NCI-H446 treated with DMSO at 0.1 percent for 48 hours (cell line): ENCODE measurements around the gene LRP2.
A peak's percentile ranks its signal among the peaks of the same experiment; 100 is the strongest.

Experiments
- DNase-seq: peaks from one replicate; lab custom pipeline; 2025; lab: John Stamatoyannopoulos, UW

Gene LRP2

GRCh38 chr2:169119123-169119760 lies 243.1 kb downstream of the LRP2 start:
- no peak for DNase-seq

DNA sequence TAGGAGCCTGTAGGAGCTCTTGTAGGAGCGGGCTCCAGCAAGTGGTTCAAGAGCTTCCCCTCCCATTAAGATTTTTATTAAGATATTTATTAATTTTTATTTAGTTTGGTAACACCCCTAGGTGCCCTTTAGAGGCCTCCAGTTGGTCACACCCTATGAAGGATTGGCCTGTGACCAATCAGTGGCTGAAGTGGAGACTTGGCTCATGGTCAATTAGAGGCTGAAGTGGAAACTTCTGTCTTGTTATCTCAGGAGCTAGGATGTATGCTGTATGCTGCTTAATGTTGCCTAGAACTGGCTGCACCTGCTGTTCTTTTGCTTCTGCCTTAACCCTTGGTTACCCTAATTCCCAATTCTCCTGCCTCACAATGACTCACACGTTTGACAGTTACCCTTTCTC lies 244.3 kb downstream of the LRP2 start:
- no peak for DNase-seq

- DNase-seq, result no peak
Measured at GRCh38 chr2:169116993-169117392, 245.3 kb downstream of the LRP2 start.

- DNase-seq, result no peak
Measured at GRCh38 chr2:169116327-169116726, 246.0 kb downstream of the LRP2 start.

- DNase-seq, result no peak
Measured at GRCh38 chr2:169114056-169114455, 248.3 kb downstream of the LRP2 start.

DNA sequence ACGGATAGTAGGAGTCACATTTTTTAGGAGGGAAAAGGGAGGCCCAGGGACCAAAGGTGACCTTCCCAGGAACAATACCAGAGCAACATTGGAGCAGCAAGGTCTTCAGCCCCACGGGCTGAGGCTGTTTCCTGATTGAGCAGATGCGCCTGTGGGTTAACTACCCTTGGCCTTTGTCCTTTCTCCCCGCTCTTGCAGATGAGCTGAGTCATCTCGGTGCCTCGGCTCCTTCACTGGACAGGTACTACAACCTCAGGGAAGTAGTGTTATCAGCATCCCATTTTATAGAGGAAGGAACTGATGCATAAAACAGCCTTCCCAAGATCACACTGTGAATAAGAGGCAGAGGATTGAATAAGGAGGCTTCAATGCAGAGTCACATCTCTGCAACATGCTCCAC lies 249.5 kb downstream of the LRP2 start:
- DNase-seq, result no peak

DNA sequence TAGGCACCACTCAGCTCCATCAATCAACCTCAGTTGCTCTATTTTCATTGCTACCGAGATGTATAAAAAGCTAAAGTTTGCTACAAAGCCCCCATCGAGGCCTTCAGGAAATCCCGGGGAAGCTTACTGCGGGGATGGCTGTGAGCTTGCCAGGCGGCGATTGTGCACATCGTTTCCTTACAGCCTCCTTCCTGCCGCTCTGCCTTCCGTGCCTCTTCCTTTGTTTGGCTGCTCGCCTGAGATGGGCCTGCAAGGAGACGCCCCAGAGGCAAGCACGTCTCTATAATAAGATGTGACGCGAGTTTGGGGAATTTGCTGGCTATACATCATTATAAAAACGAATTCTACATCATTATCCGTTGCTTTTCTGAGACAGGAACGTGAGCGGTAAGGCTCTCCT lies 251.4 kb downstream of the LRP2 start:
- no peak for DNase-seq

DNA sequence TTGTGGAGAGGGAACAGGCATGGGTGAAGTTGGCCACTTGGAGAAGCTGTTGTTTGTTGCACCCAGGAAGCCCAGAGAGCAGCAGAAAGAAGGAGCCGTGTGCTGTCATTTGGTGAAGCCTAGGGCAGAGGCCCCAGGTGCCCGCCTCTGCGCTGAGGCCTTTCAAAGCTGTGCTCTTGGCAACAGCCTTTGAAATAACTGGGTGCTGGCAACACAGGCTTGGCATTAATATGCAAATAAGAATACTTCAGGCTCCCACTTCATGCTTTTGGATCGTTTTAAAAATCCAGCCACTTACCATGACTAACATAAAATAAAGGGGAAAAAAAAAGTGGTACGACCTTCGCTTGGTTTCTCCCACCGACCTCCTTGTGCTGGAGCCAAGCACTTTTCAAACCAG lies 251.9 kb downstream of the LRP2 start:
- no peak for DNase-seq

- DNase-seq, result peak; percentile 4
Measured at GRCh38 chr2:169109502-169110409, 252.6 kb downstream of the LRP2 start.

- DNase-seq, result no peak
Measured at GRCh38 chr2:169108099-169108884, 254.0 kb downstream of the LRP2 start.

- no peak for DNase-seq
Measured at GRCh38 chr2:169107645-169108044, 254.7 kb downstream of the LRP2 start.

- DNase-seq, result no peak
Measured at GRCh38 chr2:169106563-169107545, 255.5 kb downstream of the LRP2 start.

DNA sequence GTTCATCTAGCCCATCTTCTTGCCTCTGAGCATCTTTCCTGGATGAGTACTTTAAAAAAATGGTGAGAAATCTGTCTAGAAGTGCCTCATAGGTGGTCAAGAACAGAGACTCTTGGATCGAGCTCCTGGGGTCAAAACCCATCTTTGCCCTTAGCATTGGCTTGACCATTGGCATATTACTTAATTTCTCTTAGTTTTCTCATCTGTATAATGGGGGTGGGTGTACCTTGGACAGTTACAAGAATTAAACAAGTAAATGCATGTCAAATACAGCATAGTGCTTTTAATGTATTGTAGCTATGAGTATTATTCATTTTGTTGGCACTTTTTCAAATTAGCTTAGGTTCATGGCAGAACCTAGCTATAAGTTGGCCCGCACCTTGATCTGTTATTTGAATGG lies 256.2 kb downstream of the LRP2 start:
- no peak for DNase-seq

DNA sequence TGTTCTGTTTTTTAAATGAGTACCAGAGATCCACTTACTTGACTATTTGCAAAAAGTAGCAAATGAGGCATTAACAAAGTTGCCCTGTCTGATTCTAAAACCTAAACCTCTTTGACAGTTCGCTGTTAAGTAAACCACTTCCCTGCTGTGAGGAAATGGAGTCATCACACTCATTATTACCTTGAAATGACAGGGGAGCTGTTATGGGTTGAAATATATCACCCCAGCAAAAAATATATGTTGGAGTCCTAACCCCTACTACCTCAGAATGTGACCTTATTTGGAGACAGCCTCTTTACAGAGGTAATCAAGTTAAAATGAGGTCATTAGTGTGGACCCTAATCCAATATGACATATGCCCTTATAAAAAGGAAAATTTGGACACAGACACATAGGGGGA lies 256.9 kb downstream of the LRP2 start:
- no peak for DNase-seq

GRCh38 chr2:169104848-169105247 lies 257.5 kb downstream of the LRP2 start:
- no peak for DNase-seq

DNA sequence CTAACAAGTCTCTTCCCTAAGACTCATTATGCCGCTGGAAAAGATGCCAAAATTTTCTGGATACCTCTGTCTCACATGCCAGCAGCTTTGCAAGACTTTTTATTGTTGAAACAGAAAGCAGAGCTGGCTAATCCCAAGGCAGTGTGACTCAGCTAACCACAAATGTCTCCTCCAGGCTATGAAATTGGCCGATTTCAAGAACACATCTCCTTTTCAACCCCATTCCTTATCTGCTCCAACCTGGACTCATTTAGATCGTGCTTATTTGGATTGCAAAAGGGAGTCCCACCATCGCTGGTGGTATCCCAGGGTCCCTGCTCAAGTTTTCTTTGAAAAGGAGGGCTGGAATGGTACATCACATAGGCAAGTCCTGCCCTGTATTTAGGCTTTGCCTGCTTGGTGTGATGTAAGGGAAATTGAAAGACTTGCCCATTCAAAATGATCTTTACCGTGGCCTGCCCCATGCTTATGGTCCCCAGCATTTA lies 266.7 kb downstream of the LRP2 start:
- DNase-seq, result no peak

DNA sequence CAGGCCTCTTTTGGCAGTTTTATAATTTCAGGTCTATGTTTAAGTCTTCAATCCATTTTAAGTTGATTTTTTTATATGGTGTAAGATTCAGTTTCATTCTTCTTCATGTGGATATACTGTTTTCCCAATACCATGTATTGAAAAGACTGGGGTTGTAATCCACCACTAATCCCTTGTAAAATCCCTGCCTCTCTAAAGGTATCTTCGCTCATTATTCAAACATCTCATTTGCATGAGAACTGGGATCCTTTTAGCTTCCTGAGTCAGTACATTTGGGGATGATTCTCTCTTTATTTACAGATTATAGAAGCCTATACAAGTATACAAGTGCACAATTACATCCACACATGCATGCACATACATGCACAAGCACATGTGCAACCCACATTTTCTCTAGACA lies 267.7 kb downstream of the LRP2 start:
- no peak for DNase-seq

GRCh38 chr2:169093535-169093934 lies 268.8 kb downstream of the LRP2 start:
- DNase-seq, result no peak

DNA sequence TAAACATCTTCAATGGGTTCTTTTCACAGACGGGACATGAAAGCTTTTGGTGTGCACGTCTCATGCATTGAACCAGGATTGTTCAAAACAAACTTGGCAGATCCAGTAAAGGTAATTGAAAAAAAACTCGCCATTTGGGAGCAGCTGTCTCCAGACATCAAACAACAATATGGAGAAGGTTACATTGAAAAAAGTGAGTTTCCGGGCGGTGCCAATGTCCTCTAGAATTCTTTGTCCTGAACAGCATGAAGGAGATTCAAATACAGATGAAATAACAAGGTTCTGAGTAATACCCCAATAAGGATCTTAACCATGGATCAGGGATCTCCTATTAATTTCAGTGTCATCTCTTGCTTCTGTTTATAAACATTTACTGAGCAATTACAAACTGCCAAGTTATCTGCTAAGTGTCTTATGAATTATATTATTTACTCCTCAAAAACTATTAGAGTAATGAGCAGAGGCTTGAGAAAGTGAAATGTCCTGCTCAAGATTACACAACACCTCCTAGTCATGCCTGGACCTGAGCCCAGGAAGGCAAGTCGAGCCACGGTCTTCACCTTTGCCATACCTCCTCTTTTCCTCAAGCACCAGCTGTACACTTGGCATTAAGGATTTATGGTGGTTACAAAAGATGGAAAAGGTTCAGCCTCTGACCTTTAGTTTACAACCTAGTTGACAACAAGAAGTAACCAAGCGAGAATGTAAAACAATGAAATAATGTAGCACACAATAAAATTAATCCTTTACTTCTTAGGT lies 270.4 kb downstream of the LRP2 start:
- DNase-seq, result no peak

DNA sequence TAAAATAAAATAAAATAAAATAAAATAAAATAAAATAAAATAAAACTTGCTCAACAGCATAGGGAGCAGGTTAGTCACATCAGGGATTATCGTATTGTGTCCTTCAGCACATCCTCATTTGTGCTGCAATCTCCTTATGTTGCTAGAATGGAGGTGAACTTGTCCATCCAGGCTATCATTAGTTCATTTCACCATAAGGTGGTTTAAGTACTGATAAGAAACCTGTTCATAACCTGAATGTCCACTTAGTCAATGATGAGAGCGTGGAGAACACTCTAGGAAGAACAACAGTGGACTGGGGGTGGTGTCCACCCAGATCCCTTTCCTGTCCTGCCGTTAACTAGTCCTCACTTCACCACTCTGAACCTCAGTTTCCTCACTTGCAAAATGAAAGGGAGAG lies 271.1 kb downstream of the LRP2 start:
- no peak for DNase-seq
